ENCODE measurements around the gene PDE4B.

Gene PDE4B

DNA sequence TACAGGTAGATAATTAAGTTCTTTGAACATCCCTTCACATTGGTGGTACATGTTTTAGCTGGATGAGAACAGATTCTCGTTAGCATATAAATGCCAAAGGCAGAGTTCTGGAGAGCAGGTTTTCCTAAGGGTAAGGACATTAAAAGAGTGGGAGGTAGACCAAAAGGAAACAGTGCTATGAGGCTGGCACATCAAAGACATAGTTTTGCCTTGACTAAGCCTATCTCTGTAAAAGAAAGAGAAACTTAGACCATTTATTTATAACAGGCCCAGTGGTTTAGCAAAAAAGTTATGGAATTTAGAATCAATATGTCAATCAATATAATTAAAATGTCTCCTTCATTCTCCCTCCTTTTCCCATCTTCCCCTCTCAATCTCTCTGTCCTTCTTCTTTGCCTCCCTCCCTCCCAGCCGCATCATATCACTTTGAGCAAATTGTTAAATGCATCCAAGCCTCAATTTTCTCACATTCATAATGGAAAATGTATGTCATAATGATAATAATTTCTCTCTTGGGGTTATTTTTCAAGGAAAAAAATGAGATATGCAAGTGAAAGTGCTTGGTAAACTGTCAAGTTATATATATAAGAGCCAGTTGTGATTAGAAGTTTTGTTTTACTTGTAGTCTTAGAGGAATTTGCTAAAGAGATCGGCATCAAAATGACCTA lies 531.4 kb downstream of the PDE4B start:
- DNase-seq = no peak

- no peak for DNase-seq
Measured at GRCh38 chr1:66325594-66326380, 533.1 kb downstream of the PDE4B start.

GRCh38 chr1:66326867-66327266 lies 534.2 kb downstream of the PDE4B start:
- DNase-seq = no peak

- DNase-seq = no peak
Measured at GRCh38 chr1:66327588-66327987, 534.9 kb downstream of the PDE4B start.

GRCh38 chr1:66328896-66329295 lies 536.2 kb downstream of the PDE4B start:
- no peak for DNase-seq

DNA sequence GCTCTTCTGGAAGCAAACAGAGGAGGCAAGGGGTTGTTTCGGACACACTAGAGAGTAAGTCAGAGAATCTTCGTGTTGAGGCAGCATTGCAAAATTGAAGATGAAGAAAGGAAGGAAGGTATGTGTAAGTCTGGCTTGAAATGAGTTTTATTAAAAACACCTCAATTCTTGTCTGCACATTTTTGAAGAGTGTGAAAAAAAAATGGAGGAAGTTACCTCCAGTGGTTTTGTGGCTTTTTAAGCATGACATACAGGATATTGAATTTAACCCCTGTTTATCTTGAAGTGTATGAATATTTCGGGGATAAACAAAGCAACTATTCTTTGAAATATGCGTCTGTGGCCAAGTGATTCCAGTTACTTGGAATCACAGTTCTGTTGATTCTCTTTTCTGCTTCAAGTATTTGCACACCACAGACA lies 538.0 kb downstream of the PDE4B start:
- no peak for DNase-seq

GRCh38 chr1:66331658-66332547 lies 539.2 kb downstream of the PDE4B start:
- DNase-seq = peak; percentile 89 to 95

DNA sequence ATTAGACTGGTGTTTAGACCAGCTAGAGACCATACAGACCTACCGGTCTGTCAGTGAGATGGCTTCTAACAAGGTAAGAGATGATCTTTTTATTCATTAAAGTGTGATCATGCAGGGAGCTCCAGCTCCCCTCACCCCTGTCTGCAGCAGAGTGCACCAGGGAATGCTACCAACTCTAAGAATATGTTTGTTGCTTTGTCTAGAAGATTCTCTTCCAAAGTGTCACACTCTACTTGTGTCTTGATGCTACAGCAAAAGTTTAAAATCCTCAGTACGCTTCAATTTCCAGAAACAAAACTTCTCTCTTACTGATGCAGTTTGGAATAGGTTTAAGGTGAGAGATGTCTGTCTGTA lies 539.8 kb downstream of the PDE4B start:
- DNase-seq = peak in 1 of 2 donors; percentile 31

DNA sequence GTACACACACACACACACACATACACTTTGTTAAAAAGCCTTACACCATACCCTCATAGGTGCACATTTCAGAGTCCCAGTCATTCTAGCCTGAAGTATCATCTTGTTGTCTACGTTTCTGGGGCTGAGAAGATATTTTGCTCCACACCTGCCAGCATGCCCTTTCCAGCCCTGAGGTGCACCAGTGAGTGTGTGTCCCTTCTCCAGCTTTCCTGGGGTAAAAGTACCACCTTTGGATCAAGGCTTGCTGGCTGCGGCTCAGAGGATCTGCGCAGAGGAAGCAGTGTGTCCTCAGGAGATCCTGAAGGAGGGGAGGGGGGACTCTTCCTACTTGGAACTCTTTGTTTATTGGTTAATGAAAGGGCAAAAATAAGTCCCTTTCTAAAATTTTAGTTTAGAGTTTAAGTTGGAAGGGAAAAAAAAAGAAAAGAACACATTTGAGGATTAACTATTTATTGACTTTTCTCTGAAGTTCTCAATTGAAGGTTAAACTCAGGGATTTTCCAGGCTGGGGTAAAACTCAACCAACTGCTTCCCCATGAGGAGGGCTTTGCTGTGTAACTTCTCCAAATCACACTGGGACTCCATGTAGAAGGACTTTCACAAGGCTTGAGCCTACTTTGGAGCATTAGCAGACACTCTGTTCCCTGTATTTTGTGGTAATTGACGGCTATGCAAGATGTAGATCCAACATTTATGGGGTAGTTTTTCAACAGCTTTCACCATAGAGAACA lies 540.9 kb downstream of the PDE4B start:
- peak; percentile 87 to 88 for DNase-seq

DNA sequence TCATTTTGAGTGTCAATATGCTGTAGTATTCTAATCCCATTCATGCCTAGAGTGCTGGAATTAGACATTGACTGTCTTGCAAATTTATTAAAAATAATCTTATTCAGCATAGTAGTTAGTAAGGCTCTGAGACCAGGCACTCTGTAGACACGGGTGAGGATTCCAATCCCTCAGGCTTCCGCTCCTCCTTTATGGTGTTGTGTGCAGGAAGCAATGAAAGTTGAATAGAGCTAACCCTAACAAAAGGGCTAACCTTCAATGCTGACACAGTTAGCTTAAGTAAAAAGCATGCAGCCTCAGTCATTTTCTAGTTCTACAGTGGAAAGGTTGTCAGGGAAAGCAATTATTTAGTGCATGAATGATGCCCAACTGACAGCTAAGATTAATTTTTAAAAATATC lies 541.6 kb downstream of the PDE4B start:
- DNase-seq = no peak

DNA sequence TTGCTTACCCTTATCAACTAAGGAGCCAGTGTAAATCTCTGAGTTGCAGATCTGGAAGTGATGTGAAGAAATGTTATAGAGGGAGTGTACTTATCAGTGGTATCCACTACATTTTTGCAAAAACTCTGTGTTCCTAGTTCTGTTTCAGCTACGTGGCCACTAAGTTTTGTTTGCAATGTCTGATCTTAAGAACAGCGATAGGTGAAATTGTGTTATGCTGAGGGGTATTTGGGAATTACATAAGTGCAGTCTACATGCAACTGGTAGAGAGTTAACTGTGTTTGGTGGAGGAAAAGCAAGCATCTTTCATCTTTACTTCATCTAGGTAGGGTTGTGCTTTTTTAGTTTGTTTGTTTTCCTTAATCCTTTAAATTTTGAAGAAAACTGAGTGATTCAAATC lies 542.4 kb downstream of the PDE4B start:
- DNase-seq = no peak

DNA sequence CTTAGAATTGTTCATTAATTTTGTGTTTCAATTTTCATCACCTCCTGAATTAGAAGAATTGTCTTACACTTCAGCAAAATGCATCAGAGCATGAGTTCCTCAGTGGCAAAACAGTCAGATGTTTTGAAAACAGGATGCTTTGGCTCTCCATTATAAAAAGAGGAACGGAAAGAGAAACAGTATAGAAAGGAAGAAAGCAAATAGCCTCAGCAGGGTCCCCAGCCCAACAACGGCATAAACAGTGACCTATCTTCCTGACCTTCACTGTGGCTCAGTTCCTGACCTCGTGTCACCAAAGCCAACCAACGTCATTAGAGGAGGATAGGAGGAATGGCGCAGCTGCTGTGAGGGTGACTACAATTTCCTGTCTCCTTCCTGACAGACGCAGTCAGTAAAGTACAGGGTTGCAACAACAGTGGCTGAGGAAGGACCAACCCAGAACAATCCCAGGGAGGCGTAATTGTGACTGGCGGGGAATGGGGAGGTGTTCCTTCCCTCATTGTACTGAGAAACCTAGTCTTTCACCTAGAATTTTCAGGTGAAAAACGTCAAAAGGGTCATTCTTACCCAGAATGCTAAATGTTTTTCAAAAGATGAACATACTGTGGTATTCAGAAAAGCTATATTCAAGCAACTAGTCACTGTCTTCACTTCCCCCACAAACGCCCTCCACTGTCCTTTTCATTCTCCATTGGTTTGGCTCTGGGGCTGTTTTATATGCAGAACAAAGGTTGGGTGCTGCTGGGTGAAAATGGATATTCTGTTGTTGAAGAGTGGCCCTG lies 543.4 kb downstream of the PDE4B start:
- peak; percentile 95 to 98 for DNase-seq

- no peak for DNase-seq
Measured at GRCh38 chr1:66336641-66336990, 543.9 kb downstream of the PDE4B start.

GRCh38 chr1:66337249-66337648 lies 544.6 kb downstream of the PDE4B start:
- no peak for DNase-seq

DNA sequence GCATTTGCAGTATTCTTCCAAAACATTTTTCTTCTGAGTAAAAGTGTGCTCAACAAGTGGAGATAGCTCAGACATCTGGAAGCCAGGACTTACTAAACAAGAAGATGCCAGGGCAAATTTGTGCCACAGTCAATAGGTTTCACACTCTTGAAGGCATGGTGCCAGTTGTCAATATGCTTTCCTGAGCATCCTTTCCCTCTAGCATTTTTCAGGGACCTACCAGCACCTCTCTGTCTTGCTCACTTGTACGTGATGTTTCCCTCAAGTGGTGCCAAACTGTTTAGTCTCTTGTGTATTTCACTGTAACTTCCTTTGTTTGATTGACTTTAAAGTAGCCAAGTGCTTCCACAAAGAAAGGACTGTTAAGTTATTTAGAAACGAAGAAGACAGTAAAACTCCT lies 547.2 kb downstream of the PDE4B start:
- peak in 1 of 2 donors; percentile 22 for DNase-seq

- no peak for DNase-seq
Measured at GRCh38 chr1:66341446-66342089, 548.9 kb downstream of the PDE4B start.

DNA sequence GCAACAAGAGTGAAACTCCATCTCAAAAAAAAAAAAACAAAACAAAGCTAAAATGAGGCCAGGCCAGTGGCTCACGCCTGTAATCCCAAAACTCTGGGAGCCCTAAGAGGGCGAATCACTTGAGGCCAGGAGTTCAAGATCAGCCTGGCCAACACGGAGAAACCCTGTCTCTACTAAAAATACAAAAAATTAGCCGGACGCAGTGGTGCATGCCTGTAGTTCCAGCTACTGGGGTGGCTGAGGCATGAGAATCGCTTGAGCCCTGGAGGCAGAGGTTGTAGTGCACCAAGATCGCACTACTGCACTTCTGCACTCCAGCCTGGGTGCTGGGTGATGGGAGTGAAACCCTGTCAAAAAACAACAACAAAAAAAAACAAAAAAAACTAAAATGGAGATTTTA lies 550.0 kb downstream of the PDE4B start:
- DNase-seq = no peak

- DNase-seq = no peak
Measured at GRCh38 chr1:66343569-66344325, 551.1 kb downstream of the PDE4B start.

- DNase-seq = no peak
Measured at GRCh38 chr1:66346057-66346795, 553.5 kb downstream of the PDE4B start.

- no peak for DNase-seq
Measured at GRCh38 chr1:66346873-66347272, 554.2 kb downstream of the PDE4B start.

Data from inflammatory macrophage treated with lipopolysaccharide for 1 hour (primary cell).